Mammary epithelial cell (primary cell): ENCODE data around the gene CCIN.

Source experiments
- CTCF ChIP-seq, 2 donors: IDR thresholded peaks in 1 of 2; conservative IDR thresholded peaks in 1 of 2; 2 replicates each; pipeline ENCODE4 v1.5.1; 2011 to 2012; ENCODE audit warnings: inconsistent platforms in 2 of 2, low read length in 2 of 2, mild to moderate bottlenecking in 2 of 2, control low read depth in 1 of 2, low read depth in 1 of 2; ENCODE audit not compliant: insufficient read depth in 1 of 2; ENCODE audit errors: extremely low read depth in 1 of 2
- EZH2 ChIP-seq: IDR thresholded peaks from 2 replicates; pipeline ENCODE4 v1.6.1; 2012; ENCODE audit warnings: low read length, inconsistent platforms, borderline replicate concordance

GRCh38 chr9:36177571-36177970 lies 8.4 kb downstream of the CCIN start:
- no peak for TF ChIP-seq CTCF (conservative IDR thresholded peaks at IDR 0.05 in 1 of 2, IDR thresholded peaks at IDR 0.05 in 1 of 2; ENCODE audit: extremely low read depth in 1 of 2, insufficient read depth in 1 of 2, low read depth in 1 of 2, low read length in 2 of 2)
- TF ChIP-seq EZH2 = no peak
